Stimulated activated CD8-positive, alpha-beta memory T cell treated with anti-CD3 and anti-CD28 coated beads, Interleukin-15, amount 100 ng/mL, for 1 hour (primary cell): ENCODE data around the gene RNF220.
A peak's percentile ranks its signal among the peaks of the same experiment; 100 is the strongest.

Source experiments
- DNase-seq: peaks from one replicate; pipeline ENCODE4 v3.0.0-alpha.2; 2020; ENCODE audit warnings: low read depth

Gene RNF220

GRCh38 chr1:44636688-44637598 is 231.9 kb downstream of the RNF220 start:
- no peak for DNase-seq

GRCh38 chr1:44637702-44638411 is 232.8 kb downstream of the RNF220 start:
- DNase-seq = no peak

- no peak for DNase-seq
Measured at GRCh38 chr1:44640200-44640853, 235.3 kb downstream of the RNF220 start.

GRCh38 chr1:44641126-44642102 is 236.4 kb downstream of the RNF220 start:
- DNase-seq = no peak

GRCh38 chr1:44642255-44642654 is 237.2 kb downstream of the RNF220 start:
- no peak for DNase-seq

- DNase-seq = no peak
Measured at GRCh38 chr1:44642925-44643324, 237.9 kb downstream of the RNF220 start.

- DNase-seq = no peak
Measured at GRCh38 chr1:44643721-44644334, 238.8 kb downstream of the RNF220 start.

- no peak for DNase-seq
Measured at GRCh38 chr1:44644806-44645205, 239.8 kb downstream of the RNF220 start.

GRCh38 chr1:44645476-44646244 is 240.6 kb downstream of the RNF220 start:
- DNase-seq = no peak

GRCh38 chr1:44646261-44647110 is 241.4 kb downstream of the RNF220 start:
- DNase-seq = no peak

- DNase-seq = no peak
Measured at GRCh38 chr1:44647896-44648295, 242.8 kb downstream of the RNF220 start.

GRCh38 chr1:44648529-44649250 is 243.6 kb downstream of the RNF220 start:
- no peak for DNase-seq

- DNase-seq = no peak
Measured at GRCh38 chr1:44649788-44650158, 244.7 kb downstream of the RNF220 start.

- no peak for DNase-seq
Measured at GRCh38 chr1:44650159-44650831, 245.2 kb downstream of the RNF220 start.

GRCh38 chr1:44651069-44651468 is 246.0 kb downstream of the RNF220 start:
- no peak for DNase-seq

- DNase-seq = peak; percentile 60
Measured at GRCh38 chr1:44652445-44653106, 247.5 kb downstream of the RNF220 start.

GRCh38 chr1:44653107-44653964 is 248.3 kb downstream of the RNF220 start:
- DNase-seq = no peak
